GM19023 (cell line): Measurements from ENCODE around the gene NUMA1.

Experiments
- ATAC-seq: cut with Tn5 transposase; IDR thresholded peaks from one replicate; pipeline ENCODE4 v1.9.1; 2021; ENCODE audit warnings: mild to moderate bottlenecking, moderate library complexity; ENCODE audit not compliant: unreplicated experiment

NUMA1 gene

DNA sequence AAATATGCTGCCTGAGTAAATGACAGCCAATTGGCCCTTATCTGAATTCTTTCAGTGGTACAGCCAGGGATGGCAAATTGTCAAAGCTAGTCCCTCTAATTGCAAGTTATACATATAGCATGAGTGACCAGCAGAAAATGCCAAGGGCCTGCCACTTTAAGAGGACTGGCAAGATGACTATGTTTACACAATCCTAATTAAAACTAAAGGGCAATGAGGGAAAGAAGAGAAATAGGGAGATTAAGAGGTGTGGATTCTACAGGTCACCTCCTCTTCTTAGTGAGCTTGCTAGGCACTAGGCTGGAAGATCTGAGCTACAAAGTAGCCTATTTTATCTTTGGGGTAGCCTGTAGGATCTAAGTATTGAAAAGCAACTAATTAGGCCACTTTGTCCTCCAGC lies 13.5 kb downstream of the NUMA1 start:
- ATAC-seq: no peak

DNA sequence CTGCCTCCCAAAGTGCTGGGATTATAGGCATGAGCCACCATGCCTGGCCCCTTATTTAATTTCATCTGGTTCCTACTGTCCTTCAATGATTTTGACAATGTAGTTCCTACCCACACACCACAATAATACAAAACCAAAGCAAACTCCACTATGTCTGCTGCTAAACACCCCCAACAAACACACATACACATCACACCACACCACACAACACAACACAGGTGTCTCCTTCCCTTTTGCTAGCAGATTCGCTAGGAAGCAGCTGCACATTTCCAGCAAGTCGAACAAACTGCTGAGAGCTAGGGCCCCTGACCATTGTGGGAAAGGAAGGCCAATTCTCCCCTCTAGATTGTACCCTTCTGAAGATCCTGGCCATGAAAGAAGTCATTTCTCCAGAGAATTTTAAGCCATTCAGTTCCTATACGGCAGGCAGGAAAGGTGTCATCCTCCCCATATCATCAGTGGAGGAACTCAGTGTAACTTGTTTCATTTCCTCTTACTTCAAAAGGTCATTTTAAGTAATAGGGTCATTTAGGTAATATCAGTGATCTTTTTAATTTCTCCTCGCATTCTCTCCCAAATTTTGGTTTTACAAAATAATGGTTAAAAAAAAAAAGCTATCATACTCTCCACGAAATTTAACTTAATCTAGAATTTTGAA lies 18.5 kb downstream of the NUMA1 start:
- ATAC-seq: no peak

DNA sequence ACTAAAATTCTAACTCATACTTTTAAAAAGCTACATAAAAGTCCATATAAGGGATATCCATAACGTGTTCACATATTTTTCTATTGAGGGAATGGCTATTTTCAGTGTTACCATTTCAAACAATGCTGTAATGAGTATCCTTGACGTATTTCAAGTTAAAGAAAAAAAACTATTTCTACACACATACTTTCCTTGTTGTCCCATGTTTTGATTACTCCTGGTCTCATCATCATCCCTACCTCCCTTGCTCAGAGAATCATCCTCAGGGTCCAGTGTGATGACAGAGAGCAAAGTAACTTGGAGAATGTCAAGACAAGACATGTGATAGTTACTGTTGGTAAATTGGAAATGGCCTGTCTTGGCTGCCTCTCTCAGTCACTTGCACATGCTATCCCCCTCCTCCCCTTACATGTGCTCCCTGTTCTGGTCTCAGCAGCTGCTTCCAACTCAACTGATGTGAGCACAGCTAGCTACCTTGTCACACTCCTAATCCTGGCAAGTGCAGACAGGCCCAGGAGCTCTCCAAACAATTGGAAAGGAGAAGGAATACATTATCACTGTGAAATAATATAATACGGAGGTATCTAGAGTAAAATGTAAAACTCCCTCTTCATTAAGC lies 21.8 kb downstream of the NUMA1 start:
- no peak for ATAC-seq

DNA sequence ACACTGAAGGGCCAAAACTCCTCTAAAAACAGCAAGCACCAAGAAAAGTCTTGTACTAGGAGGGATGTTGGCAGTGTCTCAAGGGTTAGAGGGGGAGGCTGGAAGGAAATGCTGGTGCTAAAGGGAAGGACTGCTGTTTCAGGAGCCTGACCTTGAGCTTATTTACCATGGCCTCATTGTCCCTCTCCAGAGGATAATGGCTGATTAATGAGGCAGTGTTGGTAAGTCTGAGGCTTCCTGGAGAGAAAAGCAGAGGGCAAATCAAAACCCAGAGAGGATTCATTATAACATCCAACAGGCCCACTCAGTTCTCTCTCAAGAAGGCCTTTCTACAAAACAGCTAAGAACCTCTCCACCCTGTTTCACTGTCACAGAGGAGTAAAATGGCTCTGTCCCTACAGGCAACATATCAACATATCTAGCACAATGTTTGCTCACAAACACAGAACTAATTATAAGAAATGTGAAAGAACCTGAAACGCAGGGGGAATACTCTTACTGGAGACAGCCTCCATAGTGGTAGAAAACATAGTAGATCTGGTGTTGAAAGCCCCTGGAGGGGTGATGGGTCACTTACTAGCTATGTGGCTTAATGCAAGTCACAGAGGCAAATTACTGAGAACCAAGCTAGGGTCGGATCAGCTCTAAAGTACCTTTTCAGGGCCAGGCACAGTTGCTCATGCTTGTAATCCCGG lies 31.4 kb downstream of the NUMA1 start:
- ATAC-seq: no peak

DNA sequence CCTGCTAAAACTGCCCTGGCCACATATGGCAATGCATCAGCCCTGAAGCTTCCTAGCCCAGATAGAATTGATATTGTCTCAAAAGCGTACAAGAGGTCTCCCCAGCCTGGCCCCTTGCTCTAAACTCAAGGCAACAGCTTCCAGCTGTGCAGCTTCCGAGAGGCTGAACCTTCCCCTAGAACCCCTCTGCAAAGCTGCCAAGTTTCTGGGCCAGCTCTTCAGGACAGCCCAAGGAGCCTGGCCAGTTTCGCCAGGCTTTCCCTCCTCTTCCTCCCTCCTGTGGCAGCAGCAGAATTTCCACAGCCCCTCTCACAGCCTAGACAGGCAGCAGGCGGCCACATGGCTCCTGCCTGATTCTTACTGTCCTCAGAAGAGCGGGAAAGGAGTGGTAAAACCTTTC lies 34.5 kb downstream of the NUMA1 start:
- no peak for ATAC-seq

DNA sequence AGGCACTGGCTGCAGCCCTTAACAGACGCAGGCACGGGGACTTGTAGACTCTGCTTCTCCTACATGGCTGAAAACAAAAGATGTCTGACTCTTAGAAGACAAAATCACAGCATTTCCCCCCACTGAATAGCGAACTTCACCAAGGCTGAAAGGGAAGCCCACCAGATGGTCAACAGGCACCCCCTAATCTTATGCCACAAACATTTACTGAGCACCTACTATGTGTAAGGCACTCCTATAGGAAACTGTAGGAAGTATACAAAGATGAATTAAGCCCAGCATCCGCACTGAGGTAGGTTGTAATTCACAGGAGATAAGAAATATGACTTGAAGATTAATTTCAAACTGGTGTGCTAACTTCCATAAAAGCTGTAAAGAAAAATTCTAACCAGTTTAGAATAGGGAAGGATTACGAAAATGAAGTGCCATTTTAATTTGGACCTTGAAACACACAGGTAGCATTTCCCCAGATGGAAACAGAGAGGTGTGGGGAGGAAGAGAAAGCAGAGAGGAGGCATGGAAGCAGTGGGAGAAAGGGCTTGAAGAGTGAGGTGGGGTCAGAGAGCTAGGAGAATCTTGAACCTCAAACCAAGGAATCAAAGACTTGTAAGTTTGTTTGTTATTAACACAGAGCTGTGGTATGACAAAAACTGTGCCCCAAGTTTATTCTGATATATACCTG lies 38.1 kb downstream of the NUMA1 start:
- ATAC-seq: no peak

DNA sequence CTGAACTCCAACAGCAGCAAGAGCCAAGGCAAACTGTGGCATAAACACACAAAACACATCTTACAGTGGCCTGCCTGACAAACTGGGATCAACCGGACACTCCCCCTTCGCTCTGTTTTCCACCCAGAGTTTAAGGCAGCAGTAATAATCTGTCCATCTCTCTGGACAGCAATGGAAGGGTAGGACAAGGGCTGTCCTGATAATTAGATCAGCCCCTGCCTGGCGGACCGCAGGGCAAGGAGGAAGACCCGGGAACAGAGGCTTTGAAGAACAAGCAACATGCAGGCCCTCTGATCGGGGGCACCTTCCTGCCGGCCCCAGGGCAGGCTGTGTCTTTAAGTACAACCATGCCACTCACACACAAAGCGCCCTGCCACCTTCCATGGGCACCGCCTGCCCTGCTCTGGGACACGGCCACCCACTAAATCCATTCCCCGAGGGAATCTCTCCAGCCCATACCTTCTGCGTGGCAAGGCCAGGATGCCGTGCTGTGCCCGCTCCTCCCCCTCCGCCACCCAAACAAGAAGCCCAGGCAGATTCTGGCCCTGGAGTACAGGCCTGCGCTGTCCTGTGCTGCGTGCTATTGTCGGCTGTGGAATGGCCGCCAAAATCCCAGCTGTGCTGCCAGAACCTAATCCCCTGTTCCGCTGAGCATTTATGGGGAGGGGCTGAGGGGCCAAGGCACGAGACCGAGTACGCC lies 38.8 kb downstream of the NUMA1 start:
- ATAC-seq: no peak

DNA sequence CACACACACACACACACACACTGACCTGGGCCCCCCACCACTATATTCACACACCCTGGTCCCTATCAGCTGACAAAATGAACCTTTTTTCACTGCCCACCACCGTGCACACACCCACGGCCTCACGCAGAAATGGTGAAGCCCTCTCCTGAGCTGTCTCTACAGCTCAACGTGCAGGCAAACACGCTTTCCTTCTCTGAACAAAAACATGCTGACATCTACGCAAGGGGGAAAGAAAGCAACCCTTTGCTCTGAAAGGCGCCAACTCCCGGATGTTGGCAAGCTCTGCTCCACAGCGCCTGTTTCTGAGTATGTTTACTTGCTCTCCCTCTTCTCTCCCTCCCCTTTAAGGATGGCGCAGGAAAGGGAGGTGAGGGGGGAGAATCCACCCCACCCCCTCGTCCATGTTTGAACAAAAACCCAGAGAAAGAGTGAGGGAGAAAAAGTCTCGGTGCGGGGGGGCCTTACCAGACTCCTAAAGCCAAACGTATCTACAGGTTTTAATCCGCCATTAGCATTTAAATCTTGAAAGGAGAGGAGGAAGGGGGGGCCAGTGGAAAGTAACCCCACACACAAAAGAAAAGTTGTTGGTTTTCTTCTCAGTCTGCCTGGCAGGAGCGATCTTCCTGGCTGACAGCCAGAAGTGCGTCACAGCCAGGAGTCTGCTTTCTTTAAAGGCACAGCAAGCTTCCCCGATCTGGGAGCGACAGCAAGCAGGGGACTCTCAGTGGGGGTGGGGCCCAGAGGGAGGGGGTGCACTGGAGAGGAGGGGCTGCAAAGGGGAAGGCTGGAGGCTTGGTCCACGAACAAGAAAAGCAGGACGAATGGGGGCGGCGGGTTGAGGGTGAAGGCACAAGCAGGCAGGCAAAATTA lies 39.6 kb downstream of the NUMA1 start:
- ATAC-seq: no peak

DNA sequence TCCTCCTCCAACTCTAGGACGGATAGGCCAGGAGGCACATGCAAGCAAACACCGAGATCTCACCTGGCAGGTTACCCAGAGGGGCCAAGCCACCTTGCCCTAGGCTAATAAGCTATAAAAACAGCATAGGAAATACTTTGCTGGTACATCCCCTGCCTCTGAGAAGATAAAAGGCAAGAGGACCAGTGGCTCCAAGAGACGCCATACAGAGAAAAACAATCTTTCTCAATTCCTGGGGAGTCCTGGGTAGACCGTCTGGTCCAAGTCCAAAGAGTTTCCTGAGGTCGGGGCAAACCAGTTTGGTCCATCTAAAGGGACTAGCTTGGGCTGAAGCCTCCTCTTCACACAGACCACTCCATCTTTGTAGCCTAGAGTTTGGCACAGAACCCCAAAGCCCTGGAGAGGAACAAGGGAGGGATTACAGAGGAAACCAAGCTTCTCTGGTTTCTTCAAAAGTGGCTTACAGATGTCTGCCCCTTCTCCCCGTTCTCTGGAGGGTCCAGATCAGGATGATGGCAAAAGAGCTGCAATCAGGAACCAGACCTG lies 40.4 kb downstream of the NUMA1 start:
- no peak for ATAC-seq

DNA sequence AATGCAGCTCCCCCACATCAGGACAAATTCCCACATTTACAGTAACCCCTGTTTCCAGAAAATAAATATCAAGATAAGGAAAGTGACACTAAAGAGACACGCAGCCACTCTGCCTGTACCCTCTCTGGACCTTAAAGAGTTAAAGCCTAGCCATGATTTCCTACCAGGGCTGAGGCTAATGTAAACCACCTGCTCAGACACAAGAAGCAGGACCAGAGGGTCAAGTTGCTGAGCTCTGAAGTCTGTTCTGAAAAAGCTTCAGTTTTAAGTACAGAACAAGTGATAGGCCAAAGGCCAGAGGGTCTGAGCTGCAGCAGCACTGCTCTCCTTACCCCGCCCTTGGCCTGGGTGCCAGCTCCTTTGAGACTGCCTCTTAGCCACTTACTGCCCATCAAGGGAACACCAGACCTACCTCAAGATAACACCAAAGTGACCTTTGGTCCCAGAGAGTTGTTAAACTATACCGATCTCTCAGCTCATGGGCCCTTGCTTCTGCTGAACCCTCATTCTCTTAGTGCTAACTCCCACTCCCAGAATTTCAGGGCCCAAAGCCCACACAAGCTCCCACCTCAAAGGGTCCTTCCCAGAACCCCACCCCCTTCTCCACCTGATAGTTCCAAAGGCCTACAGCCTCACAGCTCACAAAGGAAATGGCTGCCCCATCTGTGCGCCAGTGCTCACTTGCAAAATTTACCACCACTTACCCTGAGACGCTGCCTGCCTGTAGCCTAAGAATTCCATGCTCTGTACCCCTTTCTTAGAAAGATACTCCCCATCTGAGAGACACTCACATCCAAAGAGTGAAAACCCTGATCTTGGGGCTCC lies 41.1 kb downstream of the NUMA1 start:
- ATAC-seq: no peak

DNA sequence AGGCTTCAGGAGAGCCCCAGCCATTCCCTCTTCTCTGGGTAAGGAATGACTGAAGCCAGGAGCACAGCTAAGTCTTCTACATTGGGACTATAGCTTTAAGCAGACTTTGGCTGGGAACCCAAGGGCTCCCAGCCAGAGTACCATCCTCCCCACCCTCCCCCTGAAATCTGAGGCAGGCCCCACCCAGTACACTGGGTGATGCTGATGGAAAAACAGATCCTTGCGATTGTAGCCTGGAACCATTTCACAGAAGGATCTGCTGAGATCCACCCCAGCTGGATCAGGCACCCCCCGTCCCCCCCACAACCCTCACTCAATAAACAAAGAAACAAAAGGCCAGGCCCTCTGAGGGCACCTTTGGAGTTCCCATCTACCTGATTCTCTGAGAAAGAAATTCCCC lies 41.9 kb downstream of the NUMA1 start:
- ATAC-seq: no peak

DNA sequence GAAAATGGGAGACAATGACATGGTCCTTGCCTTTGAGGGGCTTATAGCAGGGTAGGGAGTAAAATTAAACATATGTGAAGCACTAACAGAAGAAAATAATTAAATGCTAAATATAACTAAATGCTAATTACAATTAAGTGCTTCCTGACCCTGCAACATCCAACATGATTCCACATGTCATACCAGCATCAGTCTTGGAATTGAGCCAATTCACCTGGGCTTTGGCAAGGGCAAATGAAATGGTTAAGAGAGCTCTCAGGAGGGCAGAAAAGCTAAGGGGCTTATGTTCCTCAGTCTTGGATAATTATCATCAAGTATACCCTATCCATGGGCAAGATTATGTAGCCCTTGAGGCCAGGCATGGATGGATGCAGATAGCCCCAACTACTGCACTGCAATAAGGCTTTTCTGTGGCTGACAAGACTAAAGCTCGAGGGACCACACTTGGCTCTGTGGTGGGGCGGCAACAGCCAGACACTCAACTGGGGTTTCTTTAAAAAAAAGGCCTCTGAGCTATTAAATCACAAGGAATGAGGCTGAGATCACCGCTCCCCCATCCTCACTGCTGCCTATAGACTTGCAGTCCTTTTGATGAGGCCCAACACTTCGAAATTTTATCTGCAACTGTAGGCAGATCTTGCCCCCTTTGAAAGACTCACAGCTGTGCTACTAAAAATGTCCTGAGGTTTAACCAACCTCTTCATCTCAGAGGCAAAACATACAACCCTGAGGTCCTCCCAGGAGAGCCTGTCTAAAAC lies 42.6 kb downstream of the NUMA1 start:
- ATAC-seq: no peak

DNA sequence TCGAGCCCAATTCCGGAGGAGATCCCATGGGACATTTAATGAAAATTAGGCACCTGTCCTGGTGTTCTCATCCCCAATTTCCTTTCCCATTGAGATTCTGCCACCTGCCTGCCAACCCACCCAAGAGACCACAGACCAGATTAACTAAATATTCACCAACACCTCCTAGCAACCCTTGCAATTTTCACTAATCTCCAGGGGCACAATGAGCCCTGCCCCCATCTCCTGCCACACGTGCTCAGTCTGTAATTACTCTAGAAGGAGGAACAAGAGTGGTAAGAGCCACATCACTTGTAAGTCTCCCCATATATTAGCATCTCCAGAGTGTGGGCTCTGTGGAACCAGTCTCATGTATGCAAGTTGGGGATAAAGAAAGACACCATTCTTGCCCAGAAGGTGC lies 43.7 kb downstream of the NUMA1 start:
- ATAC-seq: no peak

DNA sequence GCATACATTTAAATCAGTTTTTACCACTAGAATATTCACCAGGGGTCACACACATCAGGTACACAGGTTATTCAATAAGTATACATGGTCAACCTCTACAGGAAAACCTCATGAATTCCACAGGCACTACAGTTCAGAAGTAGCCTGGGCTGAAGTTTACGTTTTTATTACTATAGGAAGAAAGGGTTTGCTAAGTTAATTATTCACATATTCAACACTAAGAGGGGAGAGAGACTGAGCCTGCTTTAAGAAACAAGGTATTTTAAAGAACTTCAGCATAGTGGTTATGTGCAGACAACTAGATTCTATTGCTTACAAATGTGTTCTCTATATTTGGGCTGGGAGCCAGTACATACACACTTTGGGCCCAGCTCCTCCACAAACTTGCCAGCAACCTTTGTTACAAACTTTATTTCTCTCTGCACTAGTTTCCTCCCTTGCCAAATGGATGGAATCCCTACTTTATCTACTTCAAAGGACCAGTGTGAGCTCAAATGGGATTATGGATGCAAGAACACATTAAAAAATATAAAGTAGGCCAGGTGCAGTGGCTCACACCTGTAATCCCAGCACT lies 49.8 kb downstream of the NUMA1 start:
- no peak for ATAC-seq

DNA sequence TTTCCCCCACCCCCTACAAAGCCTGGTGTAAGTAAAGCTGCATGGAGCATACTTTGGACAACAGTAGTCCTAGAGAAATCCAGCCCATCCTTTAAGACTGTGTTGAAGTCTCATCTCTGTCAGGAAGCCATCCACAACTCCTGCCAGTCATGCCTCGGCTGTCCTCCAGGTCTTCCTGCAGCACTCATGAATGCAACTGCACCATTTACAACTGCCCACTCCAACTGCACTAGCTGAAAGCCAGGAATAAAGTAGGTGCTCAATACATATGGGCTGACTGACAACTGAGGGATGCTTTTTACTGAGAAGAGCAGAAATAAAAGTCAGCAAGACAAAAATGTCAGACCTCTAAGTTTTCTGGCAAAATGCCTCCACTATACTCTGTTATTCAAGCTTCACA lies 54.3 kb downstream of the NUMA1 start:
- ATAC-seq: no peak

DNA sequence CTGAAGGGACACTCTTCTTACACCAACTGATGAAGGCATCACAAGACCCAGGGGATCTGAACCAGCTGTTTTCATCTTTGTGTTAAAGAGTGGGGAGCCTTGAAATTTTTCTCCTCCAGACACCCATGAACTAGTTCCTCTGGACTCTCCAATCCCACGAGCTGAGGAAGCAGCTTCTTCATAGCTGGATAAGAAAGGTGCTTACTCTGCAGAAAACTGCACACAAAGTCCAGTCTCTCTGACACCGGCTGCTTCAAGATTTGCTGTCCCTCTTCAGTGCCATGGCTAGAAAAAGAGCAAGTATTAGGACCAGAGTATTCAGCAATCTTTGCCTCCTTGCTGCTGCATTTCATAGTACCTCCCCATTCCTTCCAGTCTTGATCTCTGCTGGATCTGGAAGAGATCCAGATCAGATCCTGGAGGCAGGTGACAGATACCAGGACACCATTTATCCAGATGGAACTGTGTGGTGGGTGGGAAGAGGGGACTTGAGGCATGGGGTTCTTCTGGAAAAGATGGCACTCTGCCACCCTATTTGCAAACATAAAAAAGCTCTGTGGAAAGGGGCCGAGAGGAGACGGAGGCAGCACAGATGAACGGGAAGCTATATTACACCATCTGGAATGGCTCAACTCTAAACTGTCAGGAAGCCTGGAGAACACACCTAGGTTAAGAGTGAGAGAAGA lies 56.1 kb downstream of the NUMA1 start:
- no peak for ATAC-seq

DNA sequence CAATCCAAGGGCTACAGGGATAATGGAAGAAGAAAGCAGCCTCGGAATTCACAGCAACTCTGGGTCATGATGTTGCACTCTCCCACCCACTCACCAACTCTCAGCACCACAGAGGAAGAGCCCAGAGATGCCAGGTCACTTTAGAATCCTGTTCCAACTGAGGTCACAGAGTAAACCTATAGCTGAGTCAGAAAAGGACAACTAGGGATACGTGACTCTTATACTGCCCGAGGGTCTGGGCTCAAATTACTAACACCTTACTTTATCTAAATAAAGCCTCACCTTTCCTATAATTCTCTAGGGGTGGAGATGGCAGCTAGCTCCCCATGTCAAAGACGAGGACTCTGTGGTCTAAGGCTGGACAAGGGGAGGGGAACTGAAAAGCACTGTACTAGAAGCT lies 57.0 kb downstream of the NUMA1 start:
- no peak for ATAC-seq

DNA sequence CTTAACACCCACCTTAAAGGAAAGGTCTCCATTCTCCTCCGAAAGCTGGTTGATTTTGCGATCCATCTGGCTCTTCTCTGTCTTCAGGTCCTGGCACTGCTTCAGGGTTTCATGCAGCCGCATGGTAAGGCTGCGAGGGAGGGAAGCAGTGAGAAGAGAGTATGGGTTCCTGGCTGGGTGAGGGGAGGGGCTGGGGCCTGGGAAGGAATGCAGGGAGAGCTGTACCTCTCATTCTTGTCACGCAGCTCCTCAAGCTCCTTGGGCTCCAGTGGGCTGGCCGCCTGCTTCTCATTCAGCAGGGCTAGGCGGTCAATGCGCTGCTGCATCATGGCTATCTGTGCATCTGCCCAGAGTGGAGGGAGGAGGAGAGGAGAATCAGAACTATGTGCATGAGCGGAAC lies 62.2 kb downstream of the NUMA1 start:
- no peak for ATAC-seq
